Neural progenitor cell (in vitro differentiated cells): ENCODE measurements around the gene MRE11. TPM values are rescaled to one million over a fixed set of nuclear protein-coding genes. Genes with fewer than 3 reads are reported as not detected.
"Not testable (repeated sequence)": the region's sequence is repeated elsewhere in the genome, so short reads cannot be mapped to it uniquely, and the experiment has no call there.

Source experiments
- DNase-seq: peaks from one replicate; pipeline ENCODE4 v3.0.0-alpha.2; 2016; ENCODE audit warnings: low spot score
- H2AFZ ChIP-seq: fragments of 200-600 bp; sonication (generic); replicated peaks from 2 replicates; pipeline ENCODE4 v1.6.1; 2016; ENCODE audit warnings: antibody characterized with exemption
- H3F3A ChIP-seq: fragments of 200-600 bp; sonication (generic); 2 replicates; pipeline ENCODE4 v1.6.1; 2016; ENCODE audit warnings: antibody characterized with exemption, low read depth
- H3K27ac ChIP-seq: fragments of 200-600 bp; sonication (generic); 2 replicates; pipeline ENCODE4 v1.5.1; 2016; ENCODE audit warnings: mild to moderate bottlenecking
- H3K27me3 ChIP-seq: fragments of 200-600 bp; sonication (generic); 2 replicates; pipeline ENCODE4 v1.6.1; 2016; ENCODE audit warnings: mild to moderate bottlenecking, moderate library complexity
- H3K36me3 ChIP-seq: fragments of 200-600 bp; sonication (generic); 2 replicates; pipeline ENCODE4 v1.5.1; 2016
- H3K4me1 ChIP-seq: fragments of 200-600 bp; sonication (generic); 2 replicates; pipeline ENCODE4 v1.6.1; 2016; ENCODE audit warnings: mixed run types
- H3K4me2 ChIP-seq: fragments of 200-600 bp; sonication (generic); 2 replicates; pipeline ENCODE4 v1.6.1; 2016
- H3K4me3 ChIP-seq: fragments of 200-600 bp; sonication (generic); 2 replicates; pipeline ENCODE4 v1.5.1; 2016
- H3K79me2 ChIP-seq: fragments of 200-600 bp; sonication (generic); 2 replicates; pipeline ENCODE4 v1.6.1; 2016; ENCODE audit warnings: low read depth
- H3K9ac ChIP-seq: fragments of 200-600 bp; sonication (generic); 2 replicates; pipeline ENCODE4 v1.6.1; 2016
- H3K9me3 ChIP-seq: fragments of 200-600 bp; sonication (generic); 2 replicates; pipeline ENCODE4 v1.5.1; 2016; ENCODE audit warnings: low read depth
- H4K20me1 ChIP-seq: fragments of 200-600 bp; sonication (generic); 2 replicates; pipeline ENCODE4 v1.6.1; 2016; ENCODE audit warnings: low read depth
- H3K27ac Mint-ChIP-seq: 3 replicates; pipeline ENCODE4 v1.8.0; 2021; ENCODE audit warnings: mixed read lengths
- H3K27me3 Mint-ChIP-seq: 2 replicates; pipeline ENCODE4 v1.8.0; 2022; ENCODE audit warnings: low read depth, mild to moderate bottlenecking, inconsistent platforms, moderate library complexity, mixed read lengths; ENCODE audit not compliant: insufficient read depth
- H3K36me3 Mint-ChIP-seq: 3 replicates; pipeline ENCODE4 v1.8.0; 2021; ENCODE audit warnings: mixed read lengths
- H3K4me1 Mint-ChIP-seq: 3 replicates; pipeline ENCODE4 v1.8.0; 2021; ENCODE audit warnings: mixed read lengths
- H3K4me3 Mint-ChIP-seq: 3 replicates; pipeline ENCODE4 v1.8.0; 2021; ENCODE audit warnings: mild to moderate bottlenecking, moderate library complexity, mixed read lengths
- H3K9me3 Mint-ChIP-seq: 3 replicates; pipeline ENCODE4 v1.8.0; 2020; ENCODE audit warnings: mixed read lengths
- EZH2 ChIP-seq: fragments of 200-600 bp; sonication (generic); IDR thresholded peaks from 2 replicates; pipeline ENCODE4 v1.6.1; 2017; ENCODE audit warnings: antibody characterized with exemption, mild to moderate bottlenecking, moderate library complexity
- EZH2phosphoT487 ChIP-seq: fragments of 200-600 bp; sonication (generic); IDR thresholded peaks from 2 replicates; pipeline ENCODE4 v1.6.1; 2017; ENCODE audit warnings: antibody characterized with exemption
- microRNA counts: library from miRNA; unstranded; fragments of <30 nt; microRNA quantifications from one replicate; lab custom pipeline; 2016
- microRNA-seq: library from miRNA; unstranded; fragments of <30 nt; microRNA quantifications from one replicate; pipeline ENCODE4, GENCODE V29; 2016
- small RNA-seq: library from RNA; depleted of rRNA; stranded (forward); fragments of <200 nt; gene quantifications from one replicate; pipeline ENCODE3, GENCODE V24; 2015
- total RNA-seq: library from RNA; depleted of rRNA; stranded (reverse); fragments of >200 nt; gene quantifications from 2 replicates; pipeline ENCODE4 v1.2.3, GENCODE V29; 2015; ENCODE audit warnings: low replicate concordance
- TF ChIP-seq, protein P1 (sequence below): fragments of 200-600 bp; sonication (generic); IDR thresholded peaks from 2 replicates; pipeline ENCODE4 v1.5.1; 2017; ENCODE audit warnings: antibody characterized with exemption, mild to moderate bottlenecking

MRE11 gene
- total RNA-seq, 1 donor from 2014 or later, result 48.9 TPM

DNA sequence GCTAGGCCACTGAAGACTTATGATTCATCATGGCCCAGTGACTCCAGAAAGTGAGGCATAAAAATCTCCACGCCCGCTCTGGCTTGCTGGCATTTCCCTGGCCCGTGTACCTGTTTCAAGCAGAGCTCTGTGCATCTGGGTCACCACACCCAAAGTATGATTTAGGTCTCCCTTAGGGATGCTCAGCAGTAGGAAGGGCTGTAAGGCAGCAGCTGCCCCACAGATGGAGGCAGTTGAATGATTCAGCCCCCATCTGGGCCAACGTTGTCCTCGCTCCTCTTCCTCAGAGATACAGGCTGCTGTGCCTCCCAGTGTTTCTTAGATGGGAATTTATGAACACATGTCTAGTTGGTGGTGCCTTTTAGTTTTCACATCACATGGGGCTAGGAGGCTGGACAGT is 114.0 kb downstream of the MRE11 start:
- peaks cover 3% of the 10 kb centered on the region for H3K9me3 Mint-ChIP-seq

DNA sequence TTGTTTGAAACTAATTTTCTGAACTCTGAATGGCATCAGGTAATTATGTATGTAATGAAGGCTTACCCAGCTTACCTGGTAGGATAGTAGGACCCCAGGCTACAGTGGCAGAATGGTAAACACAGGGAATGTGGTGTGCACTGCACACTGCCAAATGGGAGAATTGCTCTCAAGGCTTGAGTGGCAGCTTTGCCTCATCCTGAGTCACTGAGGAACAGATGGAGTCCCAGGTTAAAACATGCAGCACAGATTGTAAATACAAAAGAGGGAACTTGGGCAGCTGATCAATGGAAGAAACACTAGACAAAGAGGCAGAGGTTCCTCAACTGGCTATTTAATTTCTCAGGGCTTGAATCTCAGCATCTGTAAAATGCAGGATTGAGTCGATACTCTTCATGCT is 116.8 kb downstream of the MRE11 start:
- Histone ChIP-seq H3K4me3 (no peak overlapping the region), H4K20me1 (no peaks in the 10 kb centered on the region), H3F3A (no peaks in the 10 kb centered on the region), H3K27me3 (no peaks in the 10 kb centered on the region), H3K36me3 (no peaks in the 10 kb centered on the region), H3K4me1 (no peaks in the 10 kb centered on the region), H3K4me2 (no peak overlapping the region), H3K9me3 (no peaks in the 10 kb centered on the region), H3K9ac (no peak overlapping the region), H3K27ac (no peak overlapping the region), H3K79me2 (no peaks in the 10 kb centered on the region), H2AFZ (no peak overlapping the region)
- H3K4me3 Mint-ChIP-seq, result no peak overlapping the region
- H3K9me3 Mint-ChIP-seq, result peaks cover 3% of the 10 kb centered on the region
- DNase-seq, result no peak
- TF ChIP-seq, protein P1, sequence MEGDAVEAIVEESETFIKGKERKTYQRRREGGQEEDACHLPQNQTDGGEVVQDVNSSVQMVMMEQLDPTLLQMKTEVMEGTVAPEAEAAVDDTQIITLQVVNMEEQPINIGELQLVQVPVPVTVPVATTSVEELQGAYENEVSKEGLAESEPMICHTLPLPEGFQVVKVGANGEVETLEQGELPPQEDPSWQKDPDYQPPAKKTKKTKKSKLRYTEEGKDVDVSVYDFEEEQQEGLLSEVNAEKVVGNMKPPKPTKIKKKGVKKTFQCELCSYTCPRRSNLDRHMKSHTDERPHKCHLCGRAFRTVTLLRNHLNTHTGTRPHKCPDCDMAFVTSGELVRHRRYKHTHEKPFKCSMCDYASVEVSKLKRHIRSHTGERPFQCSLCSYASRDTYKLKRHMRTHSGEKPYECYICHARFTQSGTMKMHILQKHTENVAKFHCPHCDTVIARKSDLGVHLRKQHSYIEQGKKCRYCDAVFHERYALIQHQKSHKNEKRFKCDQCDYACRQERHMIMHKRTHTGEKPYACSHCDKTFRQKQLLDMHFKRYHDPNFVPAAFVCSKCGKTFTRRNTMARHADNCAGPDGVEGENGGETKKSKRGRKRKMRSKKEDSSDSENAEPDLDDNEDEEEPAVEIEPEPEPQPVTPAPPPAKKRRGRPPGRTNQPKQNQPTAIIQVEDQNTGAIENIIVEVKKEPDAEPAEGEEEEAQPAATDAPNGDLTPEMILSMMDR, result no peak
- TF ChIP-seq EZH2 (no peak), EZH2phosphoT487 (no peak)
- H3K36me3 Mint-ChIP-seq, result no peaks in the 10 kb centered on the region
- H3K4me1 Mint-ChIP-seq, result no peaks in the 10 kb centered on the region
- peaks cover 3% of the 10 kb centered on the region for H3K27me3 Mint-ChIP-seq
- H3K27ac Mint-ChIP-seq, result no peak overlapping the region

More for the DNA sequence above, 114.0 kb downstream of the MRE11 start:
- Histone ChIP-seq H3K4me1 (no peaks in the 10 kb centered on the region), H3K9me3 (no peaks in the 10 kb centered on the region), H3K27ac (no peak overlapping the region), H3K9ac (no peak overlapping the region), H3K79me2 (no peaks in the 10 kb centered on the region), H3K4me3 (no peak overlapping the region), H2AFZ (no peak overlapping the region), H3K4me2 (no peak overlapping the region), H4K20me1 (no peaks in the 10 kb centered on the region), H3K36me3 (no peaks in the 10 kb centered on the region), H3F3A (no peaks in the 10 kb centered on the region), H3K27me3 (no peaks in the 10 kb centered on the region)
- TF ChIP-seq, protein P1, result no peak
- TF ChIP-seq EZH2 (no peak), EZH2phosphoT487 (no peak)
- Mint-ChIP-seq H3K36me3 (no peaks in the 10 kb centered on the region), H3K27ac (no peak overlapping the region), H3K4me1 (no peaks in the 10 kb centered on the region), H3K4me3 (no peak overlapping the region), H3K27me3 (peaks cover 7% of the 10 kb centered on the region)
- no peak for DNase-seq

DNA sequence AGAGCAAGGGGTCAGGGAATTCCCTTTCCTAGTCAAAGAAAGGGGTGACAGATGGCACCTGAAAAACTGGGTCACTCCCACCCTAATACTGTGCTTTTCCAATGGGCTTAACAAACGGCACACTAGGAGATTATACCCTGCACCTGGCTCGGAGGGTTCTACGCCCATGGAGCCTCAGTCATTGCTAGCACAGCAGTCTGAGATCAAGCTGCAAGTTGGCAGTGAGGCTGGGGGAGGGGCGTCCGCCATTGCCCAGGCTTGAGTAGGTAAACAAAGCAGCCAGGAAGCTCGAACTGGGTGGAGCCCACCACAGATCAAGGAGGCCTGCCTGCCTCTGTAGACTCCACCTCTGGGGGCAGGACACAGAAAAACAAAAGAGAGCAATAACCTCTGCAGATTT is 123.1 kb downstream of the MRE11 start:
- H3K27ac ChIP-seq, H2AFZ ChIP-seq, DNase-seq, H3K4me1 ChIP-seq, H3K9me3 Mint-ChIP-seq, H3F3A ChIP-seq, H3K9me3 ChIP-seq, H3K4me3 ChIP-seq, H3K4me1 Mint-ChIP-seq, H3K27me3 ChIP-seq, H3K27ac Mint-ChIP-seq, H3K36me3 ChIP-seq, H4K20me1 ChIP-seq, H3K27me3 Mint-ChIP-seq, H3K36me3 Mint-ChIP-seq, H3K79me2 ChIP-seq, H3K4me3 Mint-ChIP-seq, H3K9ac ChIP-seq, H3K4me2 ChIP-seq: not testable (repeated sequence)

MicroRNA genes within 50 kb of the gene (microRNA counts, 767-probe panel; counts per million panel counts)
- 460 counts per million, percentile 90 among the panel's probes with 10 or more counts for microRNA hsa-miR-548l (lab: Ali Mortazavi, UCI)

Small RNA genes lying within 50 kb of the gene (microRNA-seq; reads per million reads assigned to microRNA genes)
- 10.5 reads per million, percentile 38 among the genes with 10 or more reads in this experiment for gene MIR548L

Small RNA genes lying within 50 kb of the gene (small RNA-seq; reads per million reads assigned to genes)
- not detected for gene MIR548L

Other genes starting within 250 kb of the MRE11 start
- gene IZUMO1R, start 189.3 kb downstream of the MRE11 start, total RNA-seq, result not detected in 2 replicates
- 0.03 TPM in 1 of 2 replicates, not detected in the other for gene GPR83, start 92.4 kb downstream of the MRE11 start, total RNA-seq
- gene ANKRD49, start 140 bp upstream of the MRE11 start, total RNA-seq, result 14.4 and 18.9 TPM in 2 replicates
- gene C11orf97, start 18.6 kb upstream of the MRE11 start, total RNA-seq, result not detected in 2 replicates
- gene FUT4, start 50.1 kb upstream of the MRE11 start, total RNA-seq, result 2.4 and 2.7 TPM in 2 replicates
- 1.1 and 1.3 TPM in 2 replicates for gene PIWIL4, start 73.5 kb upstream of the MRE11 start, total RNA-seq